A673 (cell line): ENCODE data around the gene ARPC2. TPM values are rescaled to one million over a fixed set of nuclear protein-coding genes. Genes with fewer than 3 reads are reported as not detected.

Experiments
- BruUV-seq: library from RNA; stranded (reverse); fragments of 400-500 nt; replicated peaks from 2 replicates; lab custom pipeline; 2021; lab: Mats Ljungman, UMichigan
- CTCF ChIA-PET: fragments of 300-600 bp; sonication (Branson Sonifier 250); formaldehyde crosslinking; loops from one replicate; lab custom pipeline; 2022; ENCODE audit warnings: antibody characterized with exemption; lab: Charles Lee
- POLR2A ChIA-PET: fragments of 300-600 bp; sonication (Branson Sonifier 250); formaldehyde crosslinking; loops from one replicate; lab custom pipeline; 2022; ENCODE audit warnings: antibody characterized with exemption; ENCODE audit not compliant: low non-redundant PET; lab: Charles Lee
- DNase-seq: peaks from one replicate; pipeline ENCODE4 v3.0.0-alpha.2; 2015; ENCODE audit warnings: low spot score
- H3K27ac ChIP-seq: fragments of 200-600 bp; sonication (generic); 2 replicates; pipeline ENCODE4 v1.5.1; 2016; ENCODE audit warnings: mixed run types, low read depth, mild to moderate bottlenecking, mixed read lengths, antibody characterized with exemption, low read length; ENCODE audit not compliant: poor library complexity, severe bottlenecking
- H3K27me3 ChIP-seq: fragments of 200-600 bp; sonication (generic); replicated peaks from 2 replicates; pipeline ENCODE4 v1.6.1; 2017; ENCODE audit warnings: mixed run types, low read depth, mild to moderate bottlenecking, mixed read lengths, antibody characterized with exemption, low read length; ENCODE audit not compliant: insufficient read depth, poor library complexity
- H3K36me3 ChIP-seq: fragments of 200-600 bp; sonication (generic); 2 replicates; pipeline ENCODE4 v1.6.1; 2016; ENCODE audit warnings: mixed run types, mild to moderate bottlenecking, mixed read lengths, antibody characterized with exemption, low read length; ENCODE audit not compliant: insufficient read depth, poor library complexity, severe bottlenecking
- H3K4me1 ChIP-seq: fragments of 200-600 bp; sonication (generic); 2 replicates; pipeline ENCODE4 v1.6.1; 2017; ENCODE audit warnings: mixed run types, mild to moderate bottlenecking, mixed read lengths, antibody characterized with exemption, low read length; ENCODE audit not compliant: insufficient read depth, poor library complexity, severe bottlenecking
- H3K4me3 ChIP-seq: fragments of 200-600 bp; sonication (generic); 2 replicates; pipeline ENCODE4 v1.5.1; 2016; ENCODE audit warnings: low read depth, mixed run types, mild to moderate bottlenecking, mixed read lengths, low read length; ENCODE audit not compliant: poor library complexity, severe bottlenecking
- H3K9me3 ChIP-seq: fragments of 200-600 bp; sonication (generic); 2 replicates; pipeline ENCODE4 v1.6.1; 2016; ENCODE audit warnings: mixed run types, low read depth, mild to moderate bottlenecking, mixed read lengths, antibody characterized with exemption, low read length; ENCODE audit not compliant: poor library complexity, severe bottlenecking
- CTCF ChIP-seq: fragments of 300-800, 200-600 bp; sonication (generic); conservative IDR thresholded peaks from 2 replicates; pipeline ENCODE4 v1.5.1; 2017; ENCODE audit warnings: low read depth, mild to moderate bottlenecking, antibody characterized with exemption, low read length, moderate library complexity, mixed read lengths
- EZH2 ChIP-seq: fragments of 200-600 bp; sonication (generic); IDR thresholded peaks from 2 replicates; pipeline ENCODE4 v1.6.1; 2017; ENCODE audit warnings: borderline replicate concordance, low read depth, mild to moderate bottlenecking, mixed read lengths, antibody characterized with exemption, low read length; ENCODE audit not compliant: poor library complexity, severe bottlenecking
- intact Hi-C: fragments of 100-400 bp; cut with micrococcal nuclease; formaldehyde crosslinking; loops from one replicate; pipeline ENCODE4 v1.10.0; 2022; ENCODE audit not compliant: unreplicated experiment
- total RNA-seq: library from RNA; stranded (reverse); gene quantifications from 2 replicates; pipeline ENCODE4 v1.2.3, GENCODE V29; 2021

The ARPC2 gene
- total RNA-seq, 1 experiment from 2014 or later, result 291 TPM

- intact Hi-C loops, result loop anchor here (5.0 kb wide), 1 partner anchor 357 kb away; no protein-coding TSS in a partner anchor
- Histone ChIP-seq H3K4me3 (no peak overlapping the region), H3K36me3 (no peaks in the 10 kb centered on the region), H3K4me1 (peaks cover 41% of the 10 kb centered on the region), H3K9me3 (no peaks in the 10 kb centered on the region), H3K27ac (peak overlapping the region; percentile 14), H3K27me3 (no peaks in the 10 kb centered on the region)
- ChIA-PET CTCF (interaction anchor here (0.6 to 1.2 kb wide), 4 partner anchors 18 to 1122 kb away, joined by 3 to 8 read pairs (median 4); no protein-coding TSS in a partner anchor), POLR2A (no interaction called here)
- TF ChIP-seq CTCF (no peak), EZH2 (no peak)
- BruUV-seq, result TSS peak; percentile 23
- DNase-seq, result no peak
These were observed 73.6 kb downstream of the ARPC2 start for GRCh38 chr2:218290316-218291261.

- Histone ChIP-seq H3K9me3 (no peaks in the 10 kb centered on the region), H3K4me3 (peak overlapping the region; percentile 82), H3K4me1 (peaks cover 32% of the 10 kb centered on the region), H3K27ac (peak overlapping the region; percentile 84), H3K27me3 (no peaks in the 10 kb centered on the region), H3K36me3 (no peaks in the 10 kb centered on the region)
- intact Hi-C loops, result loop anchor here (2.0 to 5.0 kb wide), 2 partner anchors 103 to 356 kb away; no protein-coding TSS in a partner anchor
- DNase-seq, result no peak
- CTCF ChIA-PET, result interaction anchor here (0.6 to 1.2 kb wide), 2 partner anchors 19 to 1121 kb away, joined by 4 to 8 read pairs; no protein-coding TSS in a partner anchor
- POLR2A ChIA-PET, result no interaction called here
- no TSS peak for BruUV-seq
- TF ChIP-seq EZH2, result no peak
- TF ChIP-seq CTCF, result no peak
These were observed 74.5 kb downstream of the ARPC2 start for GRCh38 chr2:218291318-218292047.
